Thyroid gland (tissue), 4 donors: Measurements from ENCODE around the gene ANGPT4. TPM values are rescaled to one million over a fixed set of nuclear protein-coding genes. Genes with fewer than 3 reads are reported as not detected.

Source experiments
- DNase-seq, 2 donors: peaks; one replicate each; pipeline ENCODE4 v3.0.0-alpha.2; 2019
- H3K27ac ChIP-seq, 3 donors: fragments of 200-600 bp; sonication (generic); 1 replicate in 2 of 3; 2 replicates in 1 of 3; pipeline ENCODE4 v1.5.1; 2016 to 2019; ENCODE audit warnings: mild to moderate bottlenecking in 1 of 3, moderate library complexity in 1 of 3
- H3K27me3 ChIP-seq: fragments of 200-600 bp; sonication (generic); one replicate; pipeline ENCODE4 v1.5.1; 2019
- H3K36me3 ChIP-seq, 2 donors: fragments of 200-600 bp; sonication (generic); one replicate each; pipeline ENCODE4 v1.5.1; 2016 to 2019
- H3K4me1 ChIP-seq, 2 donors: fragments of 200-600 bp; sonication (generic); one replicate each; pipeline ENCODE4 v1.5.1; 2017 to 2019
- H3K4me3 ChIP-seq, 3 donors: fragments of 200-600 bp; sonication (generic); replicated peaks in 1 of 3; 1 replicate in 2 of 3; 2 replicates in 1 of 3; pipeline ENCODE4 v1.5.1; 2016; ENCODE audit warnings: mild to moderate bottlenecking in 1 of 3
- H3K9me3 ChIP-seq: fragments of 200-600 bp; sonication (generic); one replicate; pipeline ENCODE4 v1.5.1; 2017
- POLR2A ChIP-seq, 2 donors: fragments of 450-650 bp; IDR thresholded peaks; one replicate each; pipeline ENCODE4 v1.6.1; 2017; ENCODE audit warnings: antibody characterized with exemption in 2 of 2, mild to moderate bottlenecking in 2 of 2, moderate library complexity in 1 of 2
- WGBS, 2 donors: methylation state at CpG; one replicate each; pipeline ENCODE4 v1.1.5; 2017; 5-methylcytosine and 5-hydroxymethylcytosine counted together
- intact Hi-C: fragments of 100-400 bp; cut with DNase I; formaldehyde crosslinking; loops from one replicate; pipeline ENCODE4 v1.15.1; 2023
- total RNA-seq, 4 donors: library from RNA; depleted of rRNA; stranded (reverse); fragments of >200 nt; gene quantifications; one replicate each; pipeline ENCODE4 v1.2.3, GENCODE V29; 2016
- TF ChIP-seq, protein P1 (sequence below), 6 experiments: fragments of 200-600 bp in 3 of 6; fragments of 450-650 bp in 3 of 6; sonication (generic) in 3 of 6; IDR thresholded peaks; one replicate each; pipeline ENCODE4 v1.5.1; 2016 to 2019; ENCODE audit warnings: antibody characterized with exemption in 6 of 6, mild to moderate bottlenecking in 2 of 6, inconsistent platforms in 1 of 6, moderate library complexity in 1 of 6

Gene ANGPT4
- total RNA-seq, 4 donors from 2014 or later: 0.40 to 3.8 (median 3.2) TPM

DNA sequence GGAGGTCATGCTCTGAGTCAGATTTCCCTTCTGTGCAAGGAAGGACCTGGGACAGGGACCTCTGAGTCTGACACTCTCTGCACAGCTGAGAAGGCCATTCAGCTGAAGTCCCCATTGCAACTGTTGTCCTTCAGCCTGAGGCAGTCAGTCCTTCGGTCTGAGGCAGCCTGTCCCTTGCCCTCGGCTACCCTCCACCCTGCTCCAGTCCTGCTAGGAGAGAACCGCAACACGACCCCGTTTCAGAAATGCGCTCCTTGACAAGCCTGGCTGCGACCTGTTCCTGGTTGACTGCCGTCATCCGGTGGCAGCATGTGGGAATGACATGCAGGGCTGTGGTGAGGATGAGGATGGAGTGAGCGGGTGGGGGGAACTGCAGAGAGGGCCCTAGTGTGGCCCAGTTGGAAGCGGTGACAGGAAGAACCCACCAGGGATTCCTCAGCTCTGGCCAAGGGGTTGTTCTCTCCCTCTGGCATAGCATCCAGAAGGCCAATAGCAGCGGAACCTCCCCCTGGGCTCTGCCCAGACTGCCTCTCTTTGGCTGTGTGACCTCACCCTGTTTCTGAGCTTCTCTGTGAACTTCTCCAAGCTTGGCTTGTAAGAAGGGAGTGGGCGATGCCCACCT lies 40.3 kb upstream of the ANGPT4 start:
- Histone ChIP-seq H3K4me1 (peaks cover 27 to 32% of the 10 kb centered on the region in 2 donors), H3K27ac (peak overlapping the region in 1 of 3 donors; percentile 77), H3K9me3 (no peaks in the 10 kb centered on the region), H3K4me3 (no peak overlapping the region), H3K36me3 (no peaks in the 10 kb centered on the region), H3K27me3 (no peaks in the 10 kb centered on the region)
- DNase-seq: peak; percentile 72 to 77
- 16 to 19% methylated on average over 3 to 10 of the region's 13 CpGs for WGBS, 2 donors
- TF ChIP-seq, protein P1, sequence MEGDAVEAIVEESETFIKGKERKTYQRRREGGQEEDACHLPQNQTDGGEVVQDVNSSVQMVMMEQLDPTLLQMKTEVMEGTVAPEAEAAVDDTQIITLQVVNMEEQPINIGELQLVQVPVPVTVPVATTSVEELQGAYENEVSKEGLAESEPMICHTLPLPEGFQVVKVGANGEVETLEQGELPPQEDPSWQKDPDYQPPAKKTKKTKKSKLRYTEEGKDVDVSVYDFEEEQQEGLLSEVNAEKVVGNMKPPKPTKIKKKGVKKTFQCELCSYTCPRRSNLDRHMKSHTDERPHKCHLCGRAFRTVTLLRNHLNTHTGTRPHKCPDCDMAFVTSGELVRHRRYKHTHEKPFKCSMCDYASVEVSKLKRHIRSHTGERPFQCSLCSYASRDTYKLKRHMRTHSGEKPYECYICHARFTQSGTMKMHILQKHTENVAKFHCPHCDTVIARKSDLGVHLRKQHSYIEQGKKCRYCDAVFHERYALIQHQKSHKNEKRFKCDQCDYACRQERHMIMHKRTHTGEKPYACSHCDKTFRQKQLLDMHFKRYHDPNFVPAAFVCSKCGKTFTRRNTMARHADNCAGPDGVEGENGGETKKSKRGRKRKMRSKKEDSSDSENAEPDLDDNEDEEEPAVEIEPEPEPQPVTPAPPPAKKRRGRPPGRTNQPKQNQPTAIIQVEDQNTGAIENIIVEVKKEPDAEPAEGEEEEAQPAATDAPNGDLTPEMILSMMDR (IDR thresholded peaks at IDR 0.05): peak; percentile 89 to 99 (median 98)
- no peak for TF ChIP-seq POLR2A (IDR thresholded peaks at IDR 0.05)
- intact Hi-C loops: loop anchor here (2.0 kb wide), 1 partner anchor 140 kb away; no protein-coding TSS in a partner anchor

DNA sequence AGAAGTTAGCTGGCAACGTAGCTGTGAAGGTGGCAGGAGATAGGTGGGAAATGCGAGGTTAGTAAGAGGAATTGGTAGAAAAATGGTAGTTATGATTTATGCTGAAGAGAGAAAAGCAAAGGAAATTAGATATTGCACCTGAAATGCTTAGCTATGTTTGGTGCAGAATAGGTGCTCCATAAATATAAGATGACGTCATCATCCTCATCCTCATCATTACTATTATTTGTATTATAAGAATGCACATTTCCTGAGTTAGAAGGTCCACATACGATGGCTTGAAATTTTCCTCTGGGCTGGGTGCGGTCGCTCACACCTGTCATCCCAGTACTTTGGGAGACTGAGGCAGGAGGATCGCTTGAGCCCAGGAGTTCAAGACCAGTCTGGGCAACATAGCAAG lies 39.5 kb upstream of the ANGPT4 start:
- TF ChIP-seq, protein P1 (IDR thresholded peaks at IDR 0.05): no peak
- TF ChIP-seq POLR2A (IDR thresholded peaks at IDR 0.05): no peak
- H3K36me3 ChIP-seq: no peaks in the 10 kb centered on the region
- peaks cover 27 to 32% of the 10 kb centered on the region in 2 donors for H3K4me1 ChIP-seq
- intact Hi-C loops: loop anchor here (2.0 kb wide), 1 partner anchor 139 kb away; no protein-coding TSS in a partner anchor
- H3K9me3 ChIP-seq: no peaks in the 10 kb centered on the region
- H3K27me3 ChIP-seq: no peaks in the 10 kb centered on the region
- H3K4me3 ChIP-seq: no peak overlapping the region
- whole genome bisulfite sequencing, 2 donors: 87 to 90% methylated on average over 7 of the region's 7 CpGs
- no peak for DNase-seq
- no peak overlapping the region for H3K27ac ChIP-seq

DNA sequence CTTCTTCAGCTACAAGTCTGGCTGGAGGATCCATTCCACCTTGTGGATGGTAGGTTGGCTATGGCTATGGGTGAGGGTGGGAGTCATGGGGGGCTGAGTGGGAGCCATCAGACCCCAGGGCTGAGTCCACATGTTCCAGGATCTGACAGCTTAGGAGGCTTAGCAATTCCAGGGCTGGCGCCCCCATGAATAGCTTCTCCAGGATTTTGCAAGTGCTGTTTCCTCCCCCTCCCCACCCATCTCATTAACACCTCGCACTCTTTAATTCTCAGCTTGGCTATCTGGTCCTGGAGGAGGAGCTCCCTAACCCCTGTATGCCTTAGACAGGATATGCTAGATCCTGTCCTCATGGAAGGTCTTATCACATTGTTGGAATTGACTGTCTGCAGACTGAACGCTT lies 39.0 kb upstream of the ANGPT4 start:
- DNase-seq: no peak
- Histone ChIP-seq H3K36me3 (no peaks in the 10 kb centered on the region), H3K9me3 (no peaks in the 10 kb centered on the region), H3K4me1 (peaks cover 27 to 32% of the 10 kb centered on the region in 2 donors), H3K27ac (no peak overlapping the region), H3K27me3 (no peaks in the 10 kb centered on the region), H3K4me3 (no peak overlapping the region)
- TF ChIP-seq POLR2A (IDR thresholded peaks at IDR 0.05): no peak
- TF ChIP-seq, protein P1 (IDR thresholded peaks at IDR 0.05): no peak
- intact Hi-C loops: no loop called here
- 71 to 82% methylated on average over 3 of the region's 3 CpGs for WGBS, 2 donors

DNA sequence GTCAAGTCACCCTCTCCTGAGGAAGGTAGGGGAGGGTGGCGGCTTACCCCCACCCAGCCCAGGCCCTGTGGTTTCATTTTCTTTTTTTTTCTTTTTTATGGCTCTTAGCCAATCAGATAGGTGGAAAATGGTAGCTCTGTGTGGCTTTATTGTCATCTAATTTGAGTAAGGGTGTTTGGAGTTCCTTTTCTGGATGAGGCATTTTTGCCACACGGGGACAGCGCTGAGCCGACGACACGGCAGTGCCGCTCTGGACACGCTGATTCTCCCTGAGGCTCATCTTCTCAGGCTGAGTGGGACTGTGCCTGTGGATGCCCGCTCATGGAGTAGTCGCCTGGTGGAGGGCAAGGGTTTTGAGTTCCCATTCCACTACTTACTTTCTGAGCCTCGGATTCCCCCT lies 37.6 kb upstream of the ANGPT4 start:
- DNase-seq: peak; percentile 52 to 53
- WGBS, 2 donors: 19 to 24% methylated on average over 11 of the region's 11 CpGs
- no peak overlapping the region for H3K27ac ChIP-seq
- intact Hi-C loops: loop anchor here (5.0 kb wide), 1 partner anchor 66 kb away; no protein-coding TSS in a partner anchor
- peaks cover 16 to 21% of the 10 kb centered on the region in 2 donors for H3K4me1 ChIP-seq
- TF ChIP-seq, protein P1 (IDR thresholded peaks at IDR 0.05): peak in 5 of 6 experiments; percentile 18 to 57 (median 38)
- TF ChIP-seq POLR2A (IDR thresholded peaks at IDR 0.05): no peak
- H3K36me3 ChIP-seq: no peaks in the 10 kb centered on the region
- no peak overlapping the region for H3K4me3 ChIP-seq
- H3K27me3 ChIP-seq: no peaks in the 10 kb centered on the region
- H3K9me3 ChIP-seq: no peaks in the 10 kb centered on the region

DNA sequence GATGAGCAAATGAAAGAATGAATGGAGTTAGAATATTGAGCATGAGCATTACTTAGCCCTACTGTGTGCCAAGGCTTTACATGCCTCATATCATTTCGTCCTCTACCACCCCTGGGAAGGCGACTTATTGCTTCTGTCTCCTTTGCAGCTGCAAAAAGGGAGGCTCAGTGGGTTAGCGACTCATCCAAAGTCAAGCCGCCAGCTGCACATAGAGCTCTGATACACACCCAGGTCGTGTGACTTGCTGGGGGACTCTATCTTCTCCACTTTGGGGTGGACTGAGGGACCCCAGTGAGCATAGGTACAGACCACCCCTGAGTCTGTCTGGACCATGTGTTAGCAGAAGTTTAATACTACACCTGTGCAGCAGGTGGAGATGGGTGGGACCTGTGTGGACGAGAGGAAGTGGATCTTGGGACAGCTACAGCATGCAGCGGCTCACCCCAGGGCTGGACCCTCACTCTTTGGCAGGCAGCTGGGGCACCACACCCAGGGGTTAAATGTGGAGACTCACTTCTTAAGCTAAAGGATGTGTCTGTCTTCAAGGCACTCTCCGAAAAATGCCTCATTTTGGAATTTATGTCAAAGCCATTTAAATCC lies 36.2 kb upstream of the ANGPT4 start:
- Histone ChIP-seq H3K27me3 (no peaks in the 10 kb centered on the region), H3K4me3 (no peak overlapping the region), H3K36me3 (no peaks in the 10 kb centered on the region), H3K4me1 (peaks cover 7 to 8% of the 10 kb centered on the region in 2 donors), H3K9me3 (no peaks in the 10 kb centered on the region), H3K27ac (no peak overlapping the region)
- intact Hi-C loops: loop anchor here (5.0 kb wide), 1 partner anchor 65 kb away; no protein-coding TSS in a partner anchor
- TF ChIP-seq POLR2A (IDR thresholded peaks at IDR 0.05): no peak
- TF ChIP-seq, protein P1 (IDR thresholded peaks at IDR 0.05): no peak
- whole genome bisulfite sequencing, 2 donors: 87 to 89% methylated on average over 8 of the region's 8 CpGs
- no peak for DNase-seq
